ENCODE measurements around the gene AMDHD1. TPM values are rescaled to one million over a fixed set of nuclear protein-coding genes. Genes with fewer than 3 reads are reported as not detected.

AMDHD1 gene
- total RNA-seq, 1 donor from 2014 or later = 0.96 TPM

DNA sequence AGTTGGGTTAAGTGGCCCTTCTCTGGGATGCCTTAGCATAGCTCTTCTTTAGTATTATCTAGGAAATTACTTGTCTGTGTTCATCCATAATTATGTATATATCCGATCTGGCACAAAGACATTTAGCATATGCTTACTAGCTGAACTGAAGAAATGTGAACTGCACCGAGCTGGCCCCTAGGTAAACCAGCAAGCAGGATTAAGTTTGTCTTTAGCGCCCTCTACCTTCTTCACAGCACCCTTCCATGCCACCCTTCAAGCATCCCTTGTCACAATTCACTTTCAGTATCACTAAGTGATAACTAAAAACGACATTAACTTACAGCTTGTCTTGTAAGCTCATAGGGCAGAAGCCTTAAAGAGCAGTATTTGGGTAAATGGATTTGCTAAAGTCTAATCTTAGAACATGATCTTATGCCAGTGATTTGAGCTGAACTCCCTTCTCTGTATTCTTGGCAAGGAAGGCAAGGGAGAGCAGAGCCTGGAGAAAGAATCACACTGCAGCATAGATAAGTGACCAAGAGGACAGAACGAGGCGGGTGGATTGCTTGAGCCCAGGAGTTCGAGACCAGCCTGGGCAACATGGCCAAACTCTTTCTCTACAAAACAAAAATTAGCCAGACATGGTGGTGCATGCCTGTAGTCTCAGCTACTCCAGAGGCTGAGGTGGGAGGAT, 55.6 kb downstream of the AMDHD1 start:
- Histone ChIP-seq H3K27me3 (no peaks in the 10 kb centered on the region), H3K9me3 (no peaks in the 10 kb centered on the region), H3K4me1 (no peaks in the 10 kb centered on the region), H3K36me3 (peaks cover 14 to 29% of the 10 kb centered on the region in 2 donors), H3K27ac (peak overlapping the region in 1 of 2 donors; percentile 11), H3K4me3 (no peak overlapping the region)
- intact Hi-C loops (cut with DNase I) = loop anchor here (2.0 to 5.0 kb wide), 2 partner anchors 80 to 176 kb away; no protein-coding TSS in a partner anchor
- TF ChIP-seq, protein P1, sequence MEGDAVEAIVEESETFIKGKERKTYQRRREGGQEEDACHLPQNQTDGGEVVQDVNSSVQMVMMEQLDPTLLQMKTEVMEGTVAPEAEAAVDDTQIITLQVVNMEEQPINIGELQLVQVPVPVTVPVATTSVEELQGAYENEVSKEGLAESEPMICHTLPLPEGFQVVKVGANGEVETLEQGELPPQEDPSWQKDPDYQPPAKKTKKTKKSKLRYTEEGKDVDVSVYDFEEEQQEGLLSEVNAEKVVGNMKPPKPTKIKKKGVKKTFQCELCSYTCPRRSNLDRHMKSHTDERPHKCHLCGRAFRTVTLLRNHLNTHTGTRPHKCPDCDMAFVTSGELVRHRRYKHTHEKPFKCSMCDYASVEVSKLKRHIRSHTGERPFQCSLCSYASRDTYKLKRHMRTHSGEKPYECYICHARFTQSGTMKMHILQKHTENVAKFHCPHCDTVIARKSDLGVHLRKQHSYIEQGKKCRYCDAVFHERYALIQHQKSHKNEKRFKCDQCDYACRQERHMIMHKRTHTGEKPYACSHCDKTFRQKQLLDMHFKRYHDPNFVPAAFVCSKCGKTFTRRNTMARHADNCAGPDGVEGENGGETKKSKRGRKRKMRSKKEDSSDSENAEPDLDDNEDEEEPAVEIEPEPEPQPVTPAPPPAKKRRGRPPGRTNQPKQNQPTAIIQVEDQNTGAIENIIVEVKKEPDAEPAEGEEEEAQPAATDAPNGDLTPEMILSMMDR (IDR thresholded peaks at IDR 0.05) = peak; percentile 24 to 76 (median 48)
- no peak for DNase-seq (ENCODE audit: low spot score in 2 of 2)

GRCh38 chr12:95999484-95999883, 56.4 kb downstream of the AMDHD1 start:
- intact Hi-C loops (cut with DNase I) = loop anchor here (2.0 to 5.0 kb wide), 2 partner anchors 81 to 177 kb away; no protein-coding TSS in a partner anchor
- Histone ChIP-seq H3K27me3 (no peaks in the 10 kb centered on the region), H3K27ac (no peak overlapping the region), H3K4me1 (no peaks in the 10 kb centered on the region), H3K36me3 (peaks cover 14 to 37% of the 10 kb centered on the region in 2 donors), H3K4me3 (no peak overlapping the region), H3K9me3 (no peaks in the 10 kb centered on the region)
- TF ChIP-seq, protein P1 (IDR thresholded peaks at IDR 0.05) = no peak
- no peak for DNase-seq (ENCODE audit: low spot score in 2 of 2)

DNA sequence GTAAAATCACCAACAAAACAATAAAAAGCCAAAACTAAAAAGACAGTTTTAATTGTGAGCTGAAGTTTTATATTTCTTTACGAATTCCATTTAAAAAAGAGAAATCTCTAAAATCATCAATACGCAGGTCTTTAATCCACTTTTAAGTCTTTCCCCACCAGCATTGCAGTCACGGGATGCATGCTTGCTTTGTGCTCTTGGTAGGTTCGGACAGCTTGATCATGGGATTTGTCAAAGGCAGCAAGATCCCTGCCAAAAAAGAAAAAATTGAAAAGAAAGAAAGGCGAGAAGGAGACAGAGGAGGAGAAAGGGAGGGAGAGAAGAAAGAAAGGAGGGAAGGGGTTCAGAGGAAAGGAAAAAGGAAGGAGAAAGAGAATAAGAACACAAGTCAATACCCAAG, 57.7 kb downstream of the AMDHD1 start:
- Histone ChIP-seq H3K4me1 (no peaks in the 10 kb centered on the region), H3K27me3 (no peaks in the 10 kb centered on the region), H3K9me3 (no peaks in the 10 kb centered on the region), H3K36me3 (peaks cover 24 to 50% of the 10 kb centered on the region in 2 donors), H3K4me3 (no peak overlapping the region), H3K27ac (no peak overlapping the region)
- TF ChIP-seq, protein P1 (IDR thresholded peaks at IDR 0.05) = no peak
- DNase-seq (ENCODE audit: low spot score in 2 of 2) = no peak
- intact Hi-C loops (cut with DNase I) = no loop called here

GRCh38 chr12:96006727-96007126, 63.6 kb downstream of the AMDHD1 start:
- Histone ChIP-seq H3K4me3 (no peak overlapping the region), H3K27ac (no peak overlapping the region), H3K9me3 (no peaks in the 10 kb centered on the region), H3K36me3 (peaks cover 56 to 91% of the 10 kb centered on the region in 2 donors), H3K4me1 (no peaks in the 10 kb centered on the region), H3K27me3 (no peaks in the 10 kb centered on the region)
- TF ChIP-seq, protein P1 (IDR thresholded peaks at IDR 0.05) = no peak
- no peak for DNase-seq (ENCODE audit: low spot score in 2 of 2)
- intact Hi-C loops (cut with DNase I) = no loop called here

GRCh38 chr12:96007729-96008128, 64.6 kb downstream of the AMDHD1 start:
- Histone ChIP-seq H3K27ac (no peak overlapping the region), H3K4me1 (no peaks in the 10 kb centered on the region), H3K36me3 (peaks cover 61 to 92% of the 10 kb centered on the region in 2 donors), H3K4me3 (no peak overlapping the region), H3K27me3 (no peaks in the 10 kb centered on the region), H3K9me3 (no peaks in the 10 kb centered on the region)
- intact Hi-C loops (cut with DNase I) = no loop called here
- TF ChIP-seq, protein P1 (IDR thresholded peaks at IDR 0.05) = no peak
- no peak for DNase-seq (ENCODE audit: low spot score in 2 of 2)
